Measurements from ENCODE around the gene FLRT1. TPM values are rescaled to one million over a fixed set of nuclear protein-coding genes. Genes with fewer than 3 reads are reported as not detected.
A peak's percentile ranks its signal among the peaks of the same experiment; 100 is the strongest.

Gene FLRT1
- total RNA-seq, 6 donors from 2014 or later: 0.09 to 0.30 (median 0.15) TPM; not detected in 3

GRCh38 chr11:64077607-64078006 is 41.9 kb downstream of the FLRT1 start:
- WGBS, 2 donors: 90 to 100% methylated on average over 1 to 12 of the region's 12 CpGs

GRCh38 chr11:64078284-64078683 is 42.6 kb downstream of the FLRT1 start:
- H3K4me3 ChIP-seq: no peak overlapping the region
- H3K27ac ChIP-seq: no peak overlapping the region
- DNase-seq: peak in 1 of 2 donors; percentile 54
- H3K4me1 ChIP-seq: no peaks in the 10 kb centered on the region
- WGBS, 2 donors: 64 to 73% methylated on average over 6 to 11 of the region's 11 CpGs
- H3K9me3 ChIP-seq: no peaks in the 10 kb centered on the region
- H3K36me3 ChIP-seq: no peaks in the 10 kb centered on the region
- H3K27me3 ChIP-seq: no peaks in the 10 kb centered on the region
- no peak for ATAC-seq (ENCODE audit: low FRiP score in 2 of 2)
- TF ChIP-seq CTCF (IDR thresholded peaks at IDR 0.05) (no peak), POLR2A (IDR thresholded peaks at IDR 0.05) (no peak), EP300 (IDR thresholded peaks at IDR 0.05) (no peak), POLR2AphosphoS5 (IDR thresholded peaks at IDR 0.05) (no peak)

More at GRCh38 chr11:64077607-64078006, 41.9 kb downstream of the FLRT1 start:
- H3K36me3 ChIP-seq: no peaks in the 10 kb centered on the region
- no peak overlapping the region for H3K27ac ChIP-seq
- H3K4me1 ChIP-seq: no peaks in the 10 kb centered on the region
- ATAC-seq (ENCODE audit: low FRiP score in 2 of 2): no peak
- H3K27me3 ChIP-seq: no peaks in the 10 kb centered on the region
- no peak for TF ChIP-seq POLR2AphosphoS5 (IDR thresholded peaks at IDR 0.05)
- no peak for TF ChIP-seq EP300 (IDR thresholded peaks at IDR 0.05)
- TF ChIP-seq CTCF (IDR thresholded peaks at IDR 0.05): no peak
- TF ChIP-seq POLR2A (IDR thresholded peaks at IDR 0.05): no peak
- peak in 1 of 2 donors; percentile 64 for DNase-seq
- H3K9me3 ChIP-seq: no peaks in the 10 kb centered on the region
- no peak overlapping the region for H3K4me3 ChIP-seq

- ATAC-seq (ENCODE audit: low FRiP score in 2 of 2): no peak
These were observed 43.2 kb downstream of the FLRT1 start for GRCh38 chr11:64078905-64079304.

GRCh38 chr11:64080390-64080789 is 44.7 kb downstream of the FLRT1 start:
- TF ChIP-seq CTCF (IDR thresholded peaks at IDR 0.05) (no peak), EP300 (IDR thresholded peaks at IDR 0.05) (no peak), POLR2AphosphoS5 (IDR thresholded peaks at IDR 0.05) (no peak), POLR2A (IDR thresholded peaks at IDR 0.05) (no peak)
- no peaks in the 10 kb centered on the region for H3K4me1 ChIP-seq
- H3K9me3 ChIP-seq: no peaks in the 10 kb centered on the region
- H3K4me3 ChIP-seq: no peak overlapping the region
- no peaks in the 10 kb centered on the region for H3K27me3 ChIP-seq
- H3K36me3 ChIP-seq: no peaks in the 10 kb centered on the region
- H3K27ac ChIP-seq: no peak overlapping the region
- DNase-seq (no peak), ATAC-seq (ENCODE audit: low FRiP score in 2 of 2) (no peak)
- 88 to 91% methylated on average over 10 of the region's 10 CpGs for WGBS, 2 donors

More at GRCh38 chr11:64078905-64079304, 43.2 kb downstream of the FLRT1 start:
- Histone ChIP-seq H3K4me1 (no peaks in the 10 kb centered on the region), H3K27me3 (no peaks in the 10 kb centered on the region), H3K4me3 (no peak overlapping the region), H3K36me3 (no peaks in the 10 kb centered on the region), H3K27ac (no peak overlapping the region), H3K9me3 (no peaks in the 10 kb centered on the region)
- DNase-seq: peak in 1 of 2 donors; percentile 63
- 88 to 89% methylated on average over 13 of the region's 13 CpGs for WGBS, 2 donors
- TF ChIP-seq CTCF (IDR thresholded peaks at IDR 0.05) (no peak), POLR2AphosphoS5 (IDR thresholded peaks at IDR 0.05) (no peak), EP300 (IDR thresholded peaks at IDR 0.05) (no peak), POLR2A (IDR thresholded peaks at IDR 0.05) (no peak)

GRCh38 chr11:64081745-64082442 is 46.2 kb downstream of the FLRT1 start:
- WGBS, 2 donors: 83 to 85% methylated on average over 21 to 27 of the region's 27 CpGs

More at GRCh38 chr11:64081745-64082442, 46.2 kb downstream of the FLRT1 start:
- no peaks in the 10 kb centered on the region for H3K27me3 ChIP-seq
- TF ChIP-seq EP300 (IDR thresholded peaks at IDR 0.05) (no peak), POLR2A (IDR thresholded peaks at IDR 0.05) (no peak), POLR2AphosphoS5 (IDR thresholded peaks at IDR 0.05) (no peak), CTCF (IDR thresholded peaks at IDR 0.05) (no peak)
- H3K4me1 ChIP-seq: no peaks in the 10 kb centered on the region
- H3K4me3 ChIP-seq: no peak overlapping the region
- no peaks in the 10 kb centered on the region for H3K36me3 ChIP-seq
- H3K9me3 ChIP-seq: no peaks in the 10 kb centered on the region
- no peak for ATAC-seq (ENCODE audit: low FRiP score in 2 of 2)
- DNase-seq: peak in 1 of 2 donors; percentile 54
- no peak overlapping the region for H3K27ac ChIP-seq
